ENCODE measurements around the gene EBP. TPM values are rescaled to one million over a fixed set of nuclear protein-coding genes. Genes with fewer than 3 reads are reported as not detected.
A peak's percentile ranks its signal among the peaks of the same experiment; 100 is the strongest.

Gene EBP
- total and polyA plus RNA-seq, 9 of the 15 experiments (the other 6 are each of a cell fraction or from before 2014, with no cell fraction given), result 228 to 987 (median 274) TPM

GRCh38 chrX:48521353-48522243, at the start of gene EBP (continued):
- TF ChIP-seq MYC (IDR thresholded peaks at IDR 0.05; ENCODE audit: low read depth, low read length) (peak; percentile 37; the same call in 1 of the 2 replicates), MYC (CRISPR knock-in tag; IDR thresholded peaks at IDR 0.05; ENCODE audit: borderline replicate concordance, low read depth) (no peak), COPS2 (conservative IDR thresholded peaks at IDR 0.05) (no peak), HDGF (IDR thresholded peaks at IDR 0.05) (no peak), ZBTB40 (IDR thresholded peaks at IDR 0.05) (peak; percentile 73), ZBTB40 (CRISPR knock-in tag; IDR thresholded peaks at IDR 0.05) (no peak), PRPF4 (IDR thresholded peaks at IDR 0.05; ENCODE audit: insufficient read depth, low read depth, low read length, poor library complexity, severe bottlenecking) (no peak), NEUROD1 (IDR thresholded peaks at IDR 0.05; ENCODE audit: borderline replicate concordance, low read depth, low read length, partially characterized antibody) (peak; percentile 73), ZNF764 (CRISPR knock-in tag; IDR thresholded peaks at IDR 0.05; ENCODE audit: low read depth) (no peak), PHTF2 (CRISPR knock-in tag; IDR thresholded peaks at IDR 0.05) (no peak), ZNF232 (CRISPR knock-in tag; IDR thresholded peaks at IDR 0.05) (no peak), CBX3 (IDR thresholded peaks at IDR 0.05; ENCODE audit: borderline replicate concordance in 1 of 2, low read length in 2 of 2) (no peak), ZC3H11A (IDR thresholded peaks at IDR 0.05; ENCODE audit: low read depth, low read length) (no peak), KDM2B (CRISPR knock-in tag; IDR thresholded peaks at IDR 0.05) (no peak), POLR2AphosphoS2 (IDR thresholded peaks at IDR 0.05; ENCODE audit: low read length) (peak; percentile 36; the same call in 1 of the 2 replicates), NFATC3 (IDR thresholded peaks at IDR 0.05) (no peak), ZNF445 (CRISPR knock-in tag; IDR thresholded peaks at IDR 0.05; ENCODE audit: low read depth) (no peak)
- TF ChIP-seq, protein P1, sequence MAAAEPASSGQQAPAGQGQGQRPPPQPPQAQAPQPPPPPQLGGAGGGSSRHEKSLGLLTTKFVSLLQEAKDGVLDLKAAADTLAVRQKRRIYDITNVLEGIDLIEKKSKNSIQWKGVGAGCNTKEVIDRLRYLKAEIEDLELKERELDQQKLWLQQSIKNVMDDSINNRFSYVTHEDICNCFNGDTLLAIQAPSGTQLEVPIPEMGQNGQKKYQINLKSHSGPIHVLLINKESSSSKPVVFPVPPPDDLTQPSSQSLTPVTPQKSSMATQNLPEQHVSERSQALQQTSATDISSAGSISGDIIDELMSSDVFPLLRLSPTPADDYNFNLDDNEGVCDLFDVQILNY (CRISPR knock-in tag; IDR thresholded peaks at IDR 0.05), result no peak
